Measurements from ENCODE around the gene TERT.
A peak's percentile ranks its signal among the peaks of the same experiment; 100 is the strongest.
"Not testable (repeated sequence)": the region's sequence is repeated elsewhere in the genome, so short reads cannot be mapped to it uniquely, and the experiment has no call there.

TERT gene

DNA sequence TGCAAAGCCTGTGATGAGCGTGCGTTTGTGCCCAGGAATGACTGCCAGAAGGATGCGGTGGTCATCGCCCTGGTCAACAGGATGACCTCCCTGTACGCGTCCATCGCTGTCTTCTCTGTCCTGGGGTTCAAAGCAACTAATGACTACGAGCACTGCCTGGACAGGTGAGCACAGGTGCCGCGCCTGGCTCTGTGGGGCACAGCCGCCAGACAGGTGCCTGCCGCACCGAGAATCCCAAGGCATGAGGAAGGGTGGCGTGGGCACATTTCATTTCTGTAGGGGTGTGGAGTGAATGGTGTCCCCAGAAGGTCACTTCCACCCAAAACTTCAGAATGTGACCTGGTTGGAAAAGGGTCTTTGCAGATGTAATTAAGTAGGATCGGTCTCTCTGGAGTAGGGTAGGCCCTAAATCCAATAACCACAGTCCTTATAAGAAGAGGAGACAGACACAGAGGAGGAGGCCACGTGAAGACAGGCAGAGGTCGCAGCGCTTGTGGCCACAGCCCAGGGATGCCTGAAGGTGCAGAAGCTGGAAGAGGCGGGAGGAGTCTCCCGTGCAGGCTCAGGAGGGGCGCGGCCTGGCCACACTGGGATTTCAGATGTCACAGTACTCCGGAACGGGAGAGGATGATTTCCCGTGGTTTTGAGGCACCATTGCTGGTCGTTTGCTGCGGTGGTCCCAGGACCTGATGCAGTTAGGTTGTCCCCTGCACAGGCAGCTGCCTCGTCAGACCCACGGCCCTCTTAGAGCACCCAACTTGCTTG, 54.2 kb downstream of the TERT start:
- no peak for DNase-seq (ENCODE audit: low spot score)

- DNase-seq (ENCODE audit: low spot score), result no peak
Observed at GRCh38 chr5:1239505-1240251, 55.2 kb downstream of the TERT start.

DNA sequence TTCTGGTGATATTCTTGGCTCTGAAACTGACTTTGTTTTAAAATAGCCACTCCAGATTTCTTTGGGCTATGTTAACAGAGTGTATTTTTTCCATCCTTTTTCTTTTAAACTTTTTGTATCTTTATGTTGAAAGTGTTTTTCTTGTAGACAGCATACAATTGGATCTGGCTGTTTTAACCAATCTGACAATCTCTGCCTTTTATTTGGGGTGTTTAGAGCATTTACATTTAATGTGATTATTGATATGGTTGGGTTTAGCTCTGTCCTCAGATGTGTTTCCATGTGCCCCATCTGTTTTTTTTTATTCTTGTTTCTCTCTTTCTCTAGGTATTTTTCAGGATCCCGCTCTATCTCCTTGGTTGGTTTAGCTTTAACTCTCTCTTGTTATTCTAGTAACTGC, 59.0 kb downstream of the TERT start:
- DNase-seq (ENCODE audit: low spot score), result no peak

DNA sequence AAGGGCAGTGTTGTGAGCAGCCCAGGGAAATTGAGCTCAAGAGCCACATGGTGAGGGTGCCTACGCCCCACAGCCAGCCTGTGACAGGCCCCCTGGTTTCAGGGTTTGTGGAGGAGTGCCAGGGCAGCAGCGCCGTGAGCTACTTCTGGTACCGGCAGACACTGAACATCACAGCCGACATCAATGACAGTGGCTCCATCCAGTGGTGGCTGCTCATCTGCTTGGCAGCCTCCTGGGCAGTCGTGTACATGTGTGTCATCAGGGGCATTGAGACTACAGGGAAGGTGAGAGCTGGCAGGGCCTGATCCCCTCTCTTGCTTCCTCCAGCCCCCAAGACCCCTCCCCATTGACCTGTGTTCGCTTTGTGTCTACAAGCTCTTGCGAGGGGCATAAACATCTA, 59.5 kb downstream of the TERT start:
- DNase-seq (ENCODE audit: low spot score), result peak; percentile 7

DNA sequence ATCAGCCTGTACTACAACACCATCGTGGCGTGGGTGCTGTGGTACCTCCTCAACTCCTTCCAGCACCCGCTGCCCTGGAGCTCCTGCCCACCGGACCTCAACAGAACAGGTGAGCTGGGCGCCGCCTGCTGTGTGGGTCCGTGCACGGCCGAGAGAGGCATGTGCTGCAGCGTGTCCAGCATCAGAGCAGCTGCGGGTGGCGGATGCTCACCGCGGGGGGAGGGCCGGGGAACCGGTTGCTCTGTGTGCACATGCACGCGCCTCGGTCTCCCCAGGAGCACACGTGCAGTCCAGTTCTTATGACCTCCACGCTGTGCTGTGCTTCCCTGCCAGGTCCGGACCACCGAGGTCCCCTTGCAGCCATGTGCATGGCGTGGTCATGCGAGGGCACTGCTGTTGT, 62.1 kb downstream of the TERT start:
- DNase-seq (ENCODE audit: low spot score), result no peak

DNA sequence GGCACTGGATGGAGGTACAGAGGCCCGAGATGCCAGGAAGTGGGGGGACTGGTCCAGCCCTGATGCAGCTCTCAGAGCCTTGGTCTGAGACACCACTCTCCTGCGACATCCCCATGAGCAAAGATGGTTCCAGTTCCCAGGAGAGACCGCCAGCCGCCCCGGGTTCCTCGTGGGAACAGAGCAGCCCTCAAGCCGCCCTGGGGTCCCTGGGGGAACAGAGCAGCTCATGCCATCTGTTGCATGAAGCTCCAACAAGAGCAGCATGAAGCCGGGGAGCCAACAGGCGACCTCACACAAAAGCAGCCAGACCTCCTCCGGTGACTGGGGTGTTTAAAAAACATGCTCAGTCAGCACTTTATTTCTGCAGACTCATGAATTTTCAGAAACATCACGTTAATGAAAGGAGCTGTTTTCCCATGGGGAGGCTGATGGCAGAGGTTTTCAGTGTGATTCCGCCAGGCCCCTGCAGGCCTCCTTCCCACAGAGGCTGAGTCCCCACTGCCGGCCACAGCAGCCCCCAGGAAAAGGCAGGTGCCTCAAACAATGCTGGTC, 63.4 kb downstream of the TERT start:
- DNase-seq (ENCODE audit: low spot score), result no peak

GRCh38 chr5:1230551-1230950, 64.3 kb downstream of the TERT start:
- DNase-seq (ENCODE audit: low spot score), result no peak

- DNase-seq (ENCODE audit: low spot score), result no peak
Observed at GRCh38 chr5:1229822-1230221, 65.0 kb downstream of the TERT start.

DNA sequence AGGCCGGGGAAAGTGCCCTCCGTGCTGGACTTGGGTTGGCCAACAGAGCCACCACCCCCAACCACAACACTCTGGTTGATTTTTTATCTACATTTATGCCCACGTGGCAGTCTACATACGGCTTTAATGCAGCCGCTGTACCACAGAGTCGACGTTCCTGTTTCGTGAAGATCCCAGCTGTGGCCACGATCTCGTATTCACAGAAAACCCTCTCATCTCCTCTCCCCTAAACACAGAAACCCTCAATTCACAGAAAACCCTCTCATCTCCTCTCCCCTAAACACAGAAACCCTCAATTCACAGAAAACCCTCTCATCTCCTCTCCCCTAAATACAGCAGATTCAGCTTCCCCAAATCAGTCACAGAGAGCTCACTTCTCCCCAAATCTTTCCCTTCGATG, 65.8 kb downstream of the TERT start:
- DNase-seq (ENCODE audit: low spot score), result not testable (repeated sequence)

DNA sequence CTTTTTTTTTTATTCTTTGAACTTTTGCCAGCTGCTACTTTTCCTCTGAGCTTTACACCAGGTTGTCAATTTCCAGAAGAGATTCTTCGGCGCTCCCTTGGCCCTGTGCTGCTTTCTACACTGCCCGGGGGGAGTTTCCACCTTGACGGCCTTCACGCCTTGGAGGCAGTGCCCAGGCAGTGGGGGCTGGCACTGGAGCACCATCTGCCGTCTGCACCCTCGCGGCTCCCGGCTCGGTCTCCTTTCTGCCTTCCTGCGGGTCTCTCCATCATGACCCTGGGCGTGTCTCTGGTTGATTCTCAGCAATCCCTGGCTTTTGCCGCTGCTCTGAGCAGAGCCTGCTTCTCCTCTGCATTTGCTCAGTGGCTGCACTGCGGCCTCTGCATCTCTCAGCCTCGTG, 66.7 kb downstream of the TERT start:
- DNase-seq (ENCODE audit: low spot score), result no peak

- DNase-seq (ENCODE audit: low spot score), result no peak
Observed at GRCh38 chr5:1227667-1228066, 67.2 kb downstream of the TERT start.

DNA sequence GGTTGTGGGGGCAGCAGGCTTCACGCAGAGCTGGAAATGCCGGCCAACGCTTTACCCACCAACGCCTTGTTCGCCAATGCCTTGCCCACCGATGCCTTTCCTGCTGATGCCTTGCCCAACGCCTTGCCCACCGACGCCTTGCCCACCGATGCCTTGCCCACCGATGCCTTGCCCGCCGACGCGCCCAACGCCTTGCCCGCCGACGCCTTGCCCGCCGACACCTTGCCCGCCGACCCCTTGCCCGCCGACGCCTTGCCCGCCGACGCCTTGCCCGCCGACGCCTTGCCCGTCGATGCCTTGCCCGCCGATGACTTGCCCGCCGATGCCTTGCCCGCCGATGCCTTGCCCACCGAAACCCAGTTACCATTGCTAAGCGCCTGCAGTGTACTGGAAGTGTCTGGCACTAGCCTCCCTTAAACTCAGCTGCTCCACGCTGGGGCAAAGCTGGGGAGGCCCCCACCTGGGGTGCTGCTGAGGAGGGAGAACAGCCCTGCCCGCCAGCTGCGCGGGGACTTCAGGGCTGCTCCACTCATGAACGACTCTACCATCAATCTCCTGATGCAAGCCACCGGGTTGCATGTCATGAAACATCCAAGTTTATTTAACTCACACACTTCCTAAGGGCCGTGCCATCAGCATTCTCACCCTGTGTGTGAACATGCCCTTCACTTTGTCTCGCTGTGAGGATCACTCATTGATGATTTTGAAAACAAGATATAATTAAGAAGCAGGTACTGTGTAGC, 67.9 kb downstream of the TERT start:
- no peak for DNase-seq (ENCODE audit: low spot score)

- DNase-seq (ENCODE audit: low spot score), result no peak
Observed at GRCh38 chr5:1226231-1226630, 68.6 kb downstream of the TERT start.

DNA sequence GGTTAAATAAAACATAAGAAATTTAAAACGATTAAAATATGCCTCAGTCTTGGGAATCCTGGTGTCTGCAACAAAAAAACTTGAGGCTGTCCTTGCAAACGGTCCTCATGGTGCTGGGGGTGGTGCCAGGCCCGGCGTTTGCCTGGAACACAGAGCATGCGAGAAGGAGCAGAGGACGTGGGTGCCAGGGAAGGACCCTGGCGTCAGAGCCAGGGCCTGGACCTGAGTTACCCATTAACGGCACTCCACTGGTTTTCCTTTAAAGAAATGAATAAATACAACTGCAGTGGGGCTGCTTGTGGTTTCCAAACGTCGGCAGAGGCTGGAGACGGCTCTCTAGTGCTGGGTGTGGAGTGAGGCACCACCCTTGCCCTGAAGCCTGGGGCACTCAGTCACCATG, 69.8 kb downstream of the TERT start, which contains the start of gene SLC6A18:
TSS of gene SLC6A18 (plus strand) at position 301 of the 400 bp plus-strand sequence. CDS start at position 398, 97 bp downstream.
- DNase-seq (ENCODE audit: low spot score), result no peak

- DNase-seq (ENCODE audit: low spot score), result no peak
Observed at GRCh38 chr5:1224631-1225030, 70.2 kb downstream of the TERT start.

GRCh38 chr5:1223278-1223670, 71.6 kb downstream of the TERT start:
- no peak for DNase-seq (ENCODE audit: low spot score)

DNA sequence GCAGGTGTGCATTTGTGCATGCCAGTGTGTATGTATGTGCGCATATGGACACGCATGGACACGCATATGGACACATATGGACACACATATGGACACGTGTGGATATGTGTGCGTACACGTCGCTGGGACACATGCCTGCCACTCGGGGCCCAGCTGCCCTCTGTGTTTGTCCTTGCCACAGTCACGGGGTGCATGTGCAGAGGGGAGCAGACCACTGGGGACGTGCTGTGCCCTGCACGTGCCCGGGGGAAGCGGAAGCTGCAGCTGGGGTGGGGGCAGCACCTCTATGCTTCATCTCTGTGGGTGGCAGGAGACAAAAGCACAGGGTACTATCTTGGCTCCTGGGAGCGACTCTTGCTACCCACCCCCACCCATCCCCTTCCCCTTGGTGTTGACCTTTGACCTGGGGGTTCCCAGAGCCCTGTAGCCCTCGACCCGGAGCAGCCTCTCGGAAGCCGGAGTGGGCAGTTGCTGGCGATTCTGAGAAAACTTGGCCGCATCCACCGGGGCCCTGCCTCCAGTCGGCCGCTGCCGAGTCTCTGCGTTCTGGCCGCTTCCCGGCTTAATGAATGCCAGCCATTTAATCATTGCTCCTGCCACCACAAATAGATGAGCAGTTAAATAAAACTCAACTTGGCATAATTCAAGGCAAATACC, 72.1 kb downstream of the TERT start:
- no peak for DNase-seq (ENCODE audit: low spot score)

DNA sequence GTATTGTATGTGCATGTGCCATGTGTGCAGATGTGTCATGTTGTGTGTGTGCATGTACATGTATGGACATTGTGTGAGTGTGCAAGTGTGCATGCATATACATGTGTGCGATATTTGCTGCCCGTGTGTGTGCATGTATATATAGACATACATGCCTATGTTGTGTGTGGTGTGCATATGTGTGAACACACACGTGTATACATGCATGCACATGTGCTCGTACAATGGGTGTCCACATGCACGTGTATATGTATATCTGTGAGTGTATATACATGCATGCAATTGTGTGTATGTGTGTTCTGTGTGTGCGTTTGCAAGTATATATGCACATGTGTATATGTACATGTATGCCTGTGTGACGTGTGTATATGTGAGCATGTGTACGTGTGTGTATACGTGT, 72.7 kb downstream of the TERT start:
- DNase-seq (ENCODE audit: low spot score), result no peak

DNA sequence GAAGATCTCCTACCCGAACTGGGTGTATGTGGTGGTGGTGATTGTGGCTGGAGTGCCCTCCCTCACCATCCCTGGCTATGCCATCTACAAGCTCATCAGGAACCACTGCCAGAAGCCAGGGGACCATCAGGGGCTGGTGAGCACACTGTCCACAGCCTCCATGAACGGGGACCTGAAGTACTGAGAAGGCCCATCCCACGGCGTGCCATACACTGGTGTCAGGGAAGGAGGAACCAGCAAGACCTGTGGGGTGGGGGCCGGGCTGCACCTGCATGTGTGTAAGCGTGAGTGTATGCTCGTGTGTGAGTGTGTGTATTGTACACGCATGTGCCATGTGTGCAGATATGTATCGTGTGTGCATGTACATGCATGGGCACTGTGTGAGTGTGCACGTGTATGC, 73.1 kb downstream of the TERT start:
- no peak for DNase-seq (ENCODE audit: low spot score)

GRCh38 chr5:1220831-1221230, 74.0 kb downstream of the TERT start:
- no peak for DNase-seq (ENCODE audit: low spot score)

DNA sequence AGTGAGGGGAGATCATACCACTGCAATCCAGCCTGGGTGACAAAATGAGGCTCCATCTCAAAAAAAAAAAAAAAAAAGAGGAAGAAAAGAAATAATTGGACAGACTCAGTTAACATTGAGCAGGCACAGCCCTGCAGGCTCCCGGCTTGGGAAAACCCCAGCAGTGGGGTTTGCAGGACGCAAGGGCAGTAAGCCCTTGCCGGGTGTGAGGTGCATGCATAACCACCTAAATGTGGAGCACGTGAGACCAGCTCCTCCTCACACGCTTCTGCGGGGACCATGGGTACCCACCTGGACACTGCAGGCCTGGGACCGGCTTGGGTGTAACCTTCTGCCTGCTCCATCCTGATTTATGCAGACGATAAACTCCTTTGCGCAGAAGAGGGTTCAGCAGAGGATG, 74.5 kb downstream of the TERT start:
- DNase-seq (ENCODE audit: low spot score), result no peak

GRCh38 chr5:1219768-1220100, 75.1 kb downstream of the TERT start:
- DNase-seq (ENCODE audit: low spot score), result no peak

Data from hematopoietic multipotent progenitor cell treated with erythropoietin and hydrocortisone succinate and interleukin-3 and kit ligand, for 15 days (in vitro differentiated cells).